H1 (cell line): ENCODE measurements around the gene NUBP2. TPM values are rescaled to one million over a fixed set of nuclear protein-coding genes. Genes with fewer than 3 reads are reported as not detected.

Experiments
- EP300 ChIP-seq, 2 experiments: IDR thresholded peaks; 1 replicate in 1 of 2; 2 replicates in 1 of 2; pipeline ENCODE4 v1.6.1; 2011 to 2012; ENCODE audit warnings: low read depth in 2 of 2, low read length in 2 of 2, mild to moderate bottlenecking in 2 of 2, borderline replicate concordance in 1 of 2, inconsistent platforms in 1 of 2, moderate library complexity in 1 of 2
- JUND ChIP-seq: IDR thresholded peaks from 2 replicates; pipeline ENCODE4 v1.6.1; 2011; ENCODE audit warnings: mild to moderate bottlenecking, improper control_type of control experiment, low read length
- MAX ChIP-seq: IDR thresholded peaks from 2 replicates; pipeline ENCODE4 v1.6.1; 2012; ENCODE audit warnings: inconsistent platforms
- NRF1 ChIP-seq: IDR thresholded peaks from 2 replicates; pipeline ENCODE4 v1.6.1; 2011; ENCODE audit warnings: mild to moderate bottlenecking, low read depth, low read length, improper control_type of control experiment
- TAF1 ChIP-seq: IDR thresholded peaks from 2 replicates; pipeline ENCODE4 v1.6.1; 2011; ENCODE audit warnings: mild to moderate bottlenecking, low read depth, low read length
- polyA plus RNA-seq, 7 experiments: library from polyadenylated mRNA; depleted of rRNA in 3 of 7; stranded (reverse) in 5 of 7; unstranded in 2 of 7; fragments of >200 nt in 5 of 7; fragments of 200-250 nt in 2 of 7; gene quantifications; 1 replicate in 5 of 7; 2 replicates in 1 of 7; 4 replicates in 1 of 7; pipeline versions ENCODE4 v1.2.1 to v1.2.3, GENCODE V29; 2011 to 2013; ENCODE audit warnings: missing spikeins in 2 of 7, mixed read lengths in 2 of 7
- total RNA-seq: library from RNA; stranded (reverse); fragmentation: NEBNext Ultra II Directional; extraction: Animal tissue kit (Norgen Biotek cat#: 25700); gene quantifications from 2 replicates; pipeline ENCODE4 v1.2.1, GENCODE V29; 2021

Gene NUBP2
- total and polyA plus RNA-seq, 2 of the 8 experiments (the other 6 are each of a cell fraction or from before 2014, with no cell fraction given) = 70.3 to 96.9 TPM

- TF ChIP-seq MAX (no peak), NRF1 (no peak), EP300 (IDR thresholded peaks at IDR 0.05; ENCODE audit: borderline replicate concordance in 1 of 2, low read depth in 2 of 2, low read length in 2 of 2) (no peak), JUND (no peak), TAF1 (no peak)
- TF ChIP-seq, all 59 proteins: peak for 0
Observed at GRCh38 chr16:1790611-1791255, 8.0 kb downstream of the NUBP2 start (continued).
